Vagina (tissue), 2 donors: Measurements from ENCODE around the gene BTF3L4.

Experiments used
- POLR2A ChIP-seq, 2 donors: fragments of 450-650 bp; IDR thresholded peaks; one replicate each; pipeline ENCODE4 v1.6.1; 2017; ENCODE audit warnings: antibody characterized with exemption in 2 of 2, mild to moderate bottlenecking in 2 of 2, moderate library complexity in 2 of 2
- POLR2AphosphoS5 ChIP-seq, 2 donors: sonication (generic); formaldehyde crosslinking; IDR thresholded peaks; one replicate each; pipeline ENCODE4 v1.9.0; 2017; ENCODE audit warnings: antibody characterized with exemption in 2 of 2, mild to moderate bottlenecking in 2 of 2, low read depth in 1 of 2; ENCODE audit not compliant: insufficient read depth in 1 of 2
- TF ChIP-seq, protein P1 (sequence below), 3 experiments: fragments of 450-650 bp in 2 of 3; fragments of 200-600 bp in 1 of 3; sonication (generic) in 1 of 3; IDR thresholded peaks; one replicate each; pipeline ENCODE4 v1.5.1; 2017 to 2019; ENCODE audit warnings: antibody characterized with exemption in 3 of 3, mild to moderate bottlenecking in 2 of 3, moderate library complexity in 2 of 3

DNA sequence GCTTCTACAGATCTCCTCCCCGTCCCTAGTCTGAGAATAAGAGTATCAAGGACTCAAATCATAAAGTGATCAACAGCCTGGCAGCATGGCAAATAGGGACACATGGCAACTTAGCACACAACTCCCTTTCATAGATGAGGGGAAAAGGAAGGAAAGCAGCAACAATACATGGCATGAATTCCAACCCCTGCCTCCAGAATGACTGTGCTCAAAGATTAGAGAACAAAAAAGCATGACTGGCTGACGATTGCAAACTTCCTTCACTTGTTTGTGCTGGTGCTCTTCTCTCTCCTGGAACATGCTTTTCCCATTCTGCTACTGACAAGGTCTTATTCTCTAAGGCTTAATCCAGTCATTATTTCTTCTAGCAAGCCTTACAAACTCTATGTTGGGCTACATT is 34.0 kb upstream of the BTF3L4 start:
- TF ChIP-seq, protein P1, sequence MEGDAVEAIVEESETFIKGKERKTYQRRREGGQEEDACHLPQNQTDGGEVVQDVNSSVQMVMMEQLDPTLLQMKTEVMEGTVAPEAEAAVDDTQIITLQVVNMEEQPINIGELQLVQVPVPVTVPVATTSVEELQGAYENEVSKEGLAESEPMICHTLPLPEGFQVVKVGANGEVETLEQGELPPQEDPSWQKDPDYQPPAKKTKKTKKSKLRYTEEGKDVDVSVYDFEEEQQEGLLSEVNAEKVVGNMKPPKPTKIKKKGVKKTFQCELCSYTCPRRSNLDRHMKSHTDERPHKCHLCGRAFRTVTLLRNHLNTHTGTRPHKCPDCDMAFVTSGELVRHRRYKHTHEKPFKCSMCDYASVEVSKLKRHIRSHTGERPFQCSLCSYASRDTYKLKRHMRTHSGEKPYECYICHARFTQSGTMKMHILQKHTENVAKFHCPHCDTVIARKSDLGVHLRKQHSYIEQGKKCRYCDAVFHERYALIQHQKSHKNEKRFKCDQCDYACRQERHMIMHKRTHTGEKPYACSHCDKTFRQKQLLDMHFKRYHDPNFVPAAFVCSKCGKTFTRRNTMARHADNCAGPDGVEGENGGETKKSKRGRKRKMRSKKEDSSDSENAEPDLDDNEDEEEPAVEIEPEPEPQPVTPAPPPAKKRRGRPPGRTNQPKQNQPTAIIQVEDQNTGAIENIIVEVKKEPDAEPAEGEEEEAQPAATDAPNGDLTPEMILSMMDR (IDR thresholded peaks at IDR 0.05), result no peak
- TF ChIP-seq POLR2A (IDR thresholded peaks at IDR 0.05) (no peak), POLR2AphosphoS5 (IDR thresholded peaks at IDR 0.05; ENCODE audit: insufficient read depth in 1 of 2, low read depth in 1 of 2) (no peak)
